Neuronal stem cell (in vitro differentiated cells): ENCODE measurements around the gene CDK5RAP1.

ENCODE experiments used
- DNase-seq: peaks from one replicate; pipeline ENCODE4 v3.0.0-alpha.2; 2013; ENCODE audit warnings: low spot score
- H2AFZ ChIP-seq: one replicate; pipeline ENCODE4 v1.6.1; 2013; ENCODE audit warnings: mild to moderate bottlenecking, low read length, inconsistent platforms
- H2AK5ac ChIP-seq: 2 replicates; pipeline ENCODE4 v1.6.1; 2013; ENCODE audit warnings: low read depth, mild to moderate bottlenecking, inconsistent platforms, low read length, moderate library complexity, mixed read lengths
- H2BK120ac ChIP-seq: 2 replicates; pipeline ENCODE4 v1.6.1; 2013; ENCODE audit warnings: low read depth, mild to moderate bottlenecking, inconsistent platforms, low read length, moderate library complexity, mixed read lengths
- H2BK12ac ChIP-seq: one replicate; pipeline ENCODE4 v1.6.1; 2013; ENCODE audit warnings: low read length, inconsistent platforms
- H2BK15ac ChIP-seq: 2 replicates; pipeline ENCODE4 v1.6.1; 2013; ENCODE audit warnings: mild to moderate bottlenecking, low read length, inconsistent platforms, mixed read lengths
- H2BK5ac ChIP-seq: one replicate; pipeline ENCODE4 v1.6.1; 2013; ENCODE audit warnings: inconsistent platforms, mild to moderate bottlenecking, low read length, moderate library complexity
- H3K14ac ChIP-seq: one replicate; pipeline ENCODE4 v1.6.1; 2013; ENCODE audit warnings: low read length, inconsistent platforms
- H3K18ac ChIP-seq: 2 replicates; pipeline ENCODE4 v1.6.1; 2013; ENCODE audit warnings: low read length, inconsistent platforms
- H3K23ac ChIP-seq: 2 replicates; pipeline ENCODE4 v1.6.1; 2013; ENCODE audit warnings: low read depth, mild to moderate bottlenecking, mixed read lengths, low read length, inconsistent platforms; ENCODE audit not compliant: poor library complexity
- H3K27ac ChIP-seq: replicated peaks from 3 replicates; pipeline ENCODE4 v1.5.1; 2013; ENCODE audit warnings: low read length, inconsistent platforms
- H3K27me3 ChIP-seq, 3 experiments: 2 replicates each; pipeline ENCODE4 v1.6.1; 2013; ENCODE audit warnings: low read length in 3 of 3, mild to moderate bottlenecking in 2 of 3, inconsistent platforms in 1 of 3, low read depth in 1 of 3, mixed read lengths in 1 of 3, moderate library complexity in 1 of 3; ENCODE audit not compliant: control insufficient read depth in 3 of 3, insufficient read depth in 3 of 3
- H3K36me3 ChIP-seq, 2 donors: replicated peaks in 1 of 2; 2 replicates each; pipeline ENCODE4 v1.6.1; 2013; ENCODE audit warnings: low read length in 2 of 2; ENCODE audit not compliant: control insufficient read depth in 2 of 2, insufficient read depth in 2 of 2
- H3K4ac ChIP-seq: 2 replicates; pipeline ENCODE4 v1.6.1; 2013; ENCODE audit warnings: inconsistent platforms, mild to moderate bottlenecking, low read length, moderate library complexity
- H3K4me1 ChIP-seq, 2 donors: 1 replicate in 1 of 2; 2 replicates in 1 of 2; pipeline ENCODE4 v1.6.1; 2013; ENCODE audit warnings: low read length in 2 of 2, low read depth in 1 of 2; ENCODE audit not compliant: control insufficient read depth in 2 of 2, insufficient read depth in 1 of 2
- H3K4me2 ChIP-seq: one replicate; pipeline ENCODE4 v1.6.1; 2013; ENCODE audit warnings: mild to moderate bottlenecking, low read length, inconsistent platforms; ENCODE audit not compliant: insufficient read depth, poor library complexity, severe bottlenecking
- H3K4me3 ChIP-seq, 2 donors: 2 replicates each; pipeline ENCODE4 v1.5.1; 2013; ENCODE audit warnings: low read length in 2 of 2, mild to moderate bottlenecking in 2 of 2, inconsistent platforms in 1 of 2, moderate library complexity in 1 of 2
- H3K79me1 ChIP-seq: one replicate; pipeline ENCODE4 v1.6.1; 2013; ENCODE audit warnings: low read depth, mild to moderate bottlenecking, inconsistent platforms, low read length, moderate library complexity
- H3K9ac ChIP-seq: one replicate; pipeline ENCODE4 v1.6.1; 2013; ENCODE audit warnings: mild to moderate bottlenecking, low read depth, low read length, inconsistent platforms; ENCODE audit not compliant: poor library complexity
- H3K9me3 ChIP-seq, 2 donors: replicated peaks in 1 of 2; 2 replicates each; pipeline versions ENCODE3 to v1.6.1; 2013; ENCODE audit warnings: low read length in 2 of 2, mild to moderate bottlenecking in 2 of 2, inconsistent platforms in 1 of 2, low read depth in 1 of 2, mixed read lengths in 1 of 2, moderate library complexity in 1 of 2; ENCODE audit not compliant: control insufficient read depth in 2 of 2, insufficient read depth in 1 of 2
- H4K8ac ChIP-seq: one replicate; pipeline ENCODE4 v1.6.1; 2013; ENCODE audit warnings: low read depth, mild to moderate bottlenecking, inconsistent platforms, low read length, moderate library complexity
- H4K91ac ChIP-seq: one replicate; pipeline ENCODE4 v1.6.1; 2013; ENCODE audit warnings: low read length, low read depth, mild to moderate bottlenecking, inconsistent platforms; ENCODE audit not compliant: poor library complexity
- WGBS, 2 donors: extraction: QIAGEN DNeasy Blood & Tissue Kit; methylation state at CpG; one replicate each; pipeline ENCODE4 v1.1.7; 2013; ENCODE audit warnings: missing lambda C conversion rate in 2 of 2, mixed read lengths in 1 of 2; ENCODE audit not compliant: insufficient read length in 2 of 2, insufficient replicate concordance in 1 of 2; ENCODE audit errors: extremely low coverage in 2 of 2; 5-methylcytosine and 5-hydroxymethylcytosine counted together

The CDK5RAP1 gene

GRCh38 chr20:33362898-33363297 lies 38.4 kb downstream of the CDK5RAP1 start:
- no CpG with 5 or more reads among the region's 1 CpG for WGBS, 2 donors

GRCh38 chr20:33359399-33360261 lies 41.7 kb downstream of the CDK5RAP1 start:
- no peak overlapping the region for H3K27ac ChIP-seq
- no peak overlapping the region for H4K8ac ChIP-seq
- H2BK12ac ChIP-seq, result no peak overlapping the region
- peaks cover 11 to 81% of the 10 kb centered on the region in 2 donors for H3K36me3 ChIP-seq
- H3K14ac ChIP-seq, result no peak overlapping the region
- no peak overlapping the region for H3K9ac ChIP-seq
- no peak overlapping the region for H2AFZ ChIP-seq
- H2BK5ac ChIP-seq, result no peak overlapping the region
- no peak overlapping the region for H3K18ac ChIP-seq
- H3K4me1 ChIP-seq, result peaks cover 0 to 3% of the 10 kb centered on the region in 2 donors
- no peak overlapping the region for H3K4me2 ChIP-seq
- H3K4ac ChIP-seq, result no peak overlapping the region
- H2AK5ac ChIP-seq, result no peak overlapping the region
- no peaks in the 10 kb centered on the region for H3K9me3 ChIP-seq
- H3K79me1 ChIP-seq, result no peaks in the 10 kb centered on the region
- no peaks in the 10 kb centered on the region for H3K27me3 ChIP-seq
- no peak overlapping the region for H4K91ac ChIP-seq
- DNase-seq, result no peak
- H2BK120ac ChIP-seq, result no peak overlapping the region
- H3K23ac ChIP-seq, result no peak overlapping the region
- H2BK15ac ChIP-seq, result no peak overlapping the region
- no peak overlapping the region for H3K4me3 ChIP-seq
- no CpG with 5 or more reads among the region's 8 CpGs for WGBS, 2 donors

More at GRCh38 chr20:33362898-33363297, 38.4 kb downstream of the CDK5RAP1 start:
- no peak overlapping the region for H2BK5ac ChIP-seq
- H3K79me1 ChIP-seq, result no peaks in the 10 kb centered on the region
- no peaks in the 10 kb centered on the region for H3K9me3 ChIP-seq
- H4K8ac ChIP-seq, result no peak overlapping the region
- H3K4me3 ChIP-seq, result no peak overlapping the region
- H2AK5ac ChIP-seq, result no peak overlapping the region
- no peak overlapping the region for H3K9ac ChIP-seq
- no peak overlapping the region for H4K91ac ChIP-seq
- no peak overlapping the region for H3K14ac ChIP-seq
- peaks cover 18 to 91% of the 10 kb centered on the region in 2 donors for H3K36me3 ChIP-seq
- no peak overlapping the region for H2BK12ac ChIP-seq
- H3K23ac ChIP-seq, result no peak overlapping the region
- no peak overlapping the region for H2BK120ac ChIP-seq
- no peak overlapping the region for H3K4ac ChIP-seq
- no peaks in the 10 kb centered on the region for H3K27me3 ChIP-seq
- no peak overlapping the region for H2BK15ac ChIP-seq
- no peak overlapping the region for H3K27ac ChIP-seq
- no peak overlapping the region for H3K4me2 ChIP-seq
- H2AFZ ChIP-seq, result no peak overlapping the region
- no peak overlapping the region for H3K18ac ChIP-seq
- no peak for DNase-seq
- H3K4me1 ChIP-seq, result peaks cover 0 to 3% of the 10 kb centered on the region in 2 donors

GRCh38 chr20:33353013-33353402 lies 48.3 kb downstream of the CDK5RAP1 start:
- H3K9ac ChIP-seq, result no peak overlapping the region
- H3K14ac ChIP-seq, result no peak overlapping the region
- H3K4me1 ChIP-seq, result peaks cover 0 to 4% of the 10 kb centered on the region in 2 donors
- no peak overlapping the region for H2BK12ac ChIP-seq
- no peak overlapping the region for H3K18ac ChIP-seq
- peaks cover 5 to 26% of the 10 kb centered on the region in 2 donors for H3K36me3 ChIP-seq
- H3K9me3 ChIP-seq, result no peaks in the 10 kb centered on the region
- H3K27me3 ChIP-seq, result no peaks in the 10 kb centered on the region
- no peak overlapping the region for H2BK120ac ChIP-seq
- H3K27ac ChIP-seq, result no peak overlapping the region
- no peak overlapping the region for H3K23ac ChIP-seq
- DNase-seq, result no peak
- no peak overlapping the region for H3K4me2 ChIP-seq
- H2BK15ac ChIP-seq, result no peak overlapping the region
- no CpG with 5 or more reads among the region's 4 CpGs for WGBS, 2 donors
- no peak overlapping the region for H2BK5ac ChIP-seq
- H2AK5ac ChIP-seq, result no peak overlapping the region
- H4K8ac ChIP-seq, result no peak overlapping the region
- H3K4ac ChIP-seq, result no peak overlapping the region
- no peaks in the 10 kb centered on the region for H3K79me1 ChIP-seq
- no peak overlapping the region for H2AFZ ChIP-seq
- no peak overlapping the region for H4K91ac ChIP-seq
- H3K4me3 ChIP-seq, result no peak overlapping the region

- Histone ChIP-seq H2BK15ac (no peak overlapping the region), H2BK12ac (no peak overlapping the region), H3K23ac (no peak overlapping the region), H3K18ac (no peak overlapping the region), H3K14ac (no peak overlapping the region), H4K8ac (no peak overlapping the region), H2BK120ac (no peak overlapping the region), H2BK5ac (no peak overlapping the region), H4K91ac (no peak overlapping the region), H3K27me3 (no peaks in the 10 kb centered on the region), H3K27ac (no peak overlapping the region), H2AK5ac (no peak overlapping the region), H3K9ac (no peak overlapping the region), H3K4me2 (no peak overlapping the region), H3K9me3 (no peaks in the 10 kb centered on the region), H3K36me3 (peaks cover 5 to 22% of the 10 kb centered on the region in 2 donors), H3K4me1 (peaks cover 0 to 4% of the 10 kb centered on the region in 2 donors), H2AFZ (no peak overlapping the region), H3K4me3 (no peak overlapping the region), H3K4ac (no peak overlapping the region), H3K79me1 (no peaks in the 10 kb centered on the region)
- no CpG with 5 or more reads among the region's 16 CpGs for WGBS, 2 donors
- no peak for DNase-seq
Observed at GRCh38 chr20:33352258-33353012, 48.9 kb downstream of the CDK5RAP1 start.
